GM19238 (cell line): ENCODE measurements around the gene ZNRF2.

Experiments used
- DNase-seq: peaks from one replicate; pipeline ENCODE4 v3.0.0; 2011; ENCODE audit warnings: low spot score; ENCODE audit not compliant: insufficient read length

Gene ZNRF2

DNA sequence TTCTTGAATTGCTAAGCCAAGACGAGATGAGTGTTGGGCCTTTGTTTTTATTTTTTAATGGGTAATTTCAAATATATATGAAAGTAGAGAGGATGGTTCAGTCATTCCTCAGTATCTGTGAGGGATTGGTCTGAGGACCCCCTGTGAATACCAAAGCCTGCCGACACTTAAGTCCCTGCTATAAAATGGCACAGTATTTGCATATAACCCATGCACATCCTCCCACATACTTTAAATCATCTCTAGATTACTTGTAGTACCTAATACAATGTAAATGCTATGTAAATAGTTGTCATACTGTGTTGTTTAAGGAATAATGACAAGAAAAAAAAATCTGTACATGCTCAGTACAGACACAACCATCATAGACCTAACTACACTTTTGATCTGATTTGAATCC is 120.8 kb downstream of the ZNRF2 start:
- no peak for DNase-seq

GRCh38 chr7:30406664-30407425 is 122.4 kb downstream of the ZNRF2 start:
- DNase-seq: no peak

- no peak for DNase-seq
Observed at GRCh38 chr7:30411173-30411572, 126.8 kb downstream of the ZNRF2 start.

GRCh38 chr7:30411897-30412296 is 127.5 kb downstream of the ZNRF2 start:
- no peak for DNase-seq

DNA sequence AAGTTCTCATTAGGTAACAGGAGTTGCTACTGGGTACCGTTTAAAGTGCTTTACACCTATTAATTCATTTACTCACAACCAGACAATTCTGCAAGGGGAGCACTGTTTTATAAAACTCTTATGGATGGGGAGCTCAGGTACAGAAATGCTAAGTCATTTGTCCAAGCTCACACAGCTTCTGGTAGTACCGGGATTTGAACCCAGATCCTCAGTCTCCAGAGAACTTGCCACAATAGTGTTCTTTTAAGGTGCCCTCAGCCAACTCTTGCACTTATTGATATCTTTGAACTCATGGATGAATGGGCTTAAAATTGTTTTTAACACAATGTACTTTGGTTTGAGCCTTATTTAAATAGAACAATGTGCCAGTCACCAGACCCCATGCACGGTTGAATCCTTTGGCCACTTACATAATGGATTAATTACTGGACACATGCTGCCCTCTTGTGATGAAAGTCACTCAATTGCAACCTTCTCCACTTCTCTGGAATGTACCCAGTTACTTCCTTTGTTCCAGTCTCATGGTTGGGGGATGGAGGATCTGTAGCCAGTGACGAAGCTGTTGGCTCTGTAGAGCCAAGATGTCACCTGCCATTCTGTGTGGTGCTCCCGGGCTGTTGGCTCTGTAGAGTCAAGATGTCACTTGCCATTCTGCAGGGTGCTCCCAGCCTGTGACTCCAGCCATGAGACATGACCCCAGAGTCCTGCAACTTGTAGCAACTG is 128.5 kb downstream of the ZNRF2 start:
- no peak for DNase-seq

DNA sequence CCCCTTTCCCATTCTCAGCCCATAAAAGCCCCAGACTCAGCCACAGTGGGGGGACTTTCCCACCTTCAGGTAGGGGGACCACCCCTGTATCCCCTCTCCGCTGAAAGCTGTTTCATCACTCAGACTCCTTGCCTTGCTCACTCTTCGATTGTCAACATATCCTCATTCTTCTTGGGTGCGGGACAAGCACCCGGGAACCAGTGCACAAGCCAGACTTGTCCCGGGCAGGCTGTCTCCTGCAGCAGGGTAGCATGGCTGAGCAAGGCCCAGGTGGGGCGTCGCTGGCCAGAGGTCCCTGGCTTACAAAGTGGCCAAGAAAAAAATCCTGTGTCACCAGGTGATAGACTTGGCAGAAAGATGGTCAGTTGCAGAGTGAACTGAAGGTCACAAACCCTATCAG is 129.5 kb downstream of the ZNRF2 start:
- DNase-seq: no peak
